ENCODE results near the gene TSPEAR. TPM values are rescaled to one million over a fixed set of nuclear protein-coding genes. Genes with fewer than 3 reads are reported as not detected.

Gene TSPEAR
- total RNA-seq, 1 experiment from 2014 or later = 2.1 TPM

DNA sequence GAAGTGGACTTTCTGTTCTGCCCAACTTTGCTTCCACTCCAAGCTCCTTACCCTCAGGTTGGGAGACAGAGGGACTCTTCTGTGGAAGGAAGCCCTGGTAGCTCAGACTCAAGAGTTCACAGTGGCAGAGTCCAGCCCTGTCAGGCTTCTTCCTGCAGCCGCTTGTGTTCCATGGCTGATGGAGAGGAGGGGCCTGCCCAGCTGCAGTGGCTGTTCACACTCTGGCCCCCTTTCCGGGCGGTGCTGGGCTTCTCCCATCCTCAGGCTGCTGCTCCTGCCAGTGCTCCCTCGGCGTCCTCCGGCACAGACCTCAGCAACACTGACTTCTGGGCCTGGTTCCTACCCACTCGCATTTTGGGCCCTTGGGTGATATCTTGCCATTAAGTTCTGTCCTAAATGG, 175.4 kb downstream of the TSPEAR start (continued):
- TF ChIP-seq ARID4B (CRISPR knock-in tag; IDR thresholded peaks at IDR 0.05; ENCODE audit: borderline replicate concordance) (no peak), ZNF263 (CRISPR knock-in tag; IDR thresholded peaks at IDR 0.05; ENCODE audit: low read depth) (no peak), SMAD3 (CRISPR knock-in tag; IDR thresholded peaks at IDR 0.05; ENCODE audit: borderline replicate concordance) (no peak), NFE2L1 (CRISPR knock-in tag; IDR thresholded peaks at IDR 0.05) (no peak), ZNF138 (CRISPR knock-in tag; conservative IDR thresholded peaks at IDR 0.05) (no peak), ZNF423 (CRISPR knock-in tag; IDR thresholded peaks at IDR 0.05) (no peak), RORB (CRISPR knock-in tag; IDR thresholded peaks at IDR 0.05) (no peak), JAZF1 (CRISPR knock-in tag; IDR thresholded peaks at IDR 0.05) (no peak), RELA (CRISPR knock-in tag; IDR thresholded peaks at IDR 0.05; ENCODE audit: borderline replicate concordance) (no peak), MXD4 (CRISPR knock-in tag; IDR thresholded peaks at IDR 0.05; ENCODE audit: borderline replicate concordance) (no peak)
- TF ChIP-seq, protein P1, sequence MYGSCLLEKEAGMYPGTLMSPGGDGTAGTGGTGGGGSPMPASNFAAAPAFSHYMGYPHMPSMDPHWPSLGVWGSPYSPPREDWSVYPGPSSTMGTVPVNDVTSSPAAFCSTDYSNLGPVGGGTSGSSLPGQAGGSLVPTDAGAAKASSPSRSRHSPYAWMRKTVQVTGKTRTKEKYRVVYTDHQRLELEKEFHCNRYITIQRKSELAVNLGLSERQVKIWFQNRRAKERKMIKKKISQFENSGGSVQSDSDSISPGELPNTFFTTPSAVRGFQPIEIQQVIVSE (CRISPR knock-in tag; IDR thresholded peaks at IDR 0.05; ENCODE audit: borderline replicate concordance) = no peak
- TF ChIP-seq, protein P2, sequence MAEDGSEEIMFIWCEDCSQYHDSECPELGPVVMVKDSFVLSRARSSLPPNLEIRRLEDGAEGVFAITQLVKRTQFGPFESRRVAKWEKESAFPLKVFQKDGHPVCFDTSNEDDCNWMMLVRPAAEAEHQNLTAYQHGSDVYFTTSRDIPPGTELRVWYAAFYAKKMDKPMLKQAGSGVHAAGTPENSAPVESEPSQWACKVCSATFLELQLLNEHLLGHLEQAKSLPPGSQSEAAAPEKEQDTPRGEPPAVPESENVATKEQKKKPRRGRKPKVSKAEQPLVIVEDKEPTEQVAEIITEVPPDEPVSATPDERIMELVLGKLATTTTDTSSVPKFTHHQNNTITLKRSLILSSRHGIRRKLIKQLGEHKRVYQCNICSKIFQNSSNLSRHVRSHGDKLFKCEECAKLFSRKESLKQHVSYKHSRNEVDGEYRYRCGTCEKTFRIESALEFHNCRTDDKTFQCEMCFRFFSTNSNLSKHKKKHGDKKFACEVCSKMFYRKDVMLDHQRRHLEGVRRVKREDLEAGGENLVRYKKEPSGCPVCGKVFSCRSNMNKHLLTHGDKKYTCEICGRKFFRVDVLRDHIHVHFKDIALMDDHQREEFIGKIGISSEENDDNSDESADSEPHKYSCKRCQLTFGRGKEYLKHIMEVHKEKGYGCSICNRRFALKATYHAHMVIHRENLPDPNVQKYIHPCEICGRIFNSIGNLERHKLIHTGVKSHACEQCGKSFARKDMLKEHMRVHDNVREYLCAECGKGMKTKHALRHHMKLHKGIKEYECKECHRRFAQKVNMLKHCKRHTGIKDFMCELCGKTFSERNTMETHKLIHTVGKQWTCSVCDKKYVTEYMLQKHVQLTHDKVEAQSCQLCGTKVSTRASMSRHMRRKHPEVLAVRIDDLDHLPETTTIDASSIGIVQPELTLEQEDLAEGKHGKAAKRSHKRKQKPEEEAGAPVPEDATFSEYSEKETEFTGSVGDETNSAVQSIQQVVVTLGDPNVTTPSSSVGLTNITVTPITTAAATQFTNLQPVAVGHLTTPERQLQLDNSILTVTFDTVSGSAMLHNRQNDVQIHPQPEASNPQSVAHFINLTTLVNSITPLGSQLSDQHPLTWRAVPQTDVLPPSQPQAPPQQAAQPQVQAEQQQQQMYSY (CRISPR knock-in tag; IDR thresholded peaks at IDR 0.05) = no peak

- Mint-ChIP-seq H3K4me3 (no peak overlapping the region), H3K27ac (peak overlapping the region; percentile 63; the same call in 1 of the 2 replicates), H3K36me3 (0 out of 2 replicates have a peak, but pooled peaks cover 2% of the 10 kb centered on the region), H3K4me1 (peaks cover 2% of the 10 kb centered on the region; the same call in 1 of the 2 replicates), H3K27me3 (ENCODE audit: low read depth) (no peaks in the 10 kb centered on the region), H3K9me3 (peaks cover 7% of the 10 kb centered on the region)
- ATAC-seq (no peak), DNase-seq (ENCODE audit: low spot score) (no peak)
- ChIA-PET CTCF (no interaction called here), POLR2A (no interaction called here)
- TF ChIP-seq, protein P3, sequence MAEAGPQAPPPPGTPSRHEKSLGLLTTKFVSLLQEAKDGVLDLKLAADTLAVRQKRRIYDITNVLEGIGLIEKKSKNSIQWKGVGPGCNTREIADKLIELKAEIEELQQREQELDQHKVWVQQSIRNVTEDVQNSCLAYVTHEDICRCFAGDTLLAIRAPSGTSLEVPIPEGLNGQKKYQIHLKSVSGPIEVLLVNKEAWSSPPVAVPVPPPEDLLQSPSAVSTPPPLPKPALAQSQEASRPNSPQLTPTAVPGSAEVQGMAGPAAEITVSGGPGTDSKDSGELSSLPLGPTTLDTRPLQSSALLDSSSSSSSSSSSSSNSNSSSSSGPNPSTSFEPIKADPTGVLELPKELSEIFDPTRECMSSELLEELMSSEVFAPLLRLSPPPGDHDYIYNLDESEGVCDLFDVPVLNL (CRISPR knock-in tag; IDR thresholded peaks at IDR 0.05; ENCODE audit: borderline replicate concordance, low read depth) = no peak
- TF ChIP-seq MLX (CRISPR knock-in tag; IDR thresholded peaks at IDR 0.05) (no peak), ERG (CRISPR knock-in tag; IDR thresholded peaks at IDR 0.05) (no peak), ZNF396 (CRISPR knock-in tag; IDR thresholded peaks at IDR 0.05; ENCODE audit: borderline replicate concordance) (no peak), OVOL2 (CRISPR knock-in tag; IDR thresholded peaks at IDR 0.05; ENCODE audit: borderline replicate concordance) (no peak), GTF2I (CRISPR knock-in tag; conservative IDR thresholded peaks at IDR 0.05) (no peak), ZMAT4 (CRISPR knock-in tag; IDR thresholded peaks at IDR 0.05) (no peak), ZNF121 (CRISPR knock-in tag; IDR thresholded peaks at IDR 0.05) (no peak), TCF7 (CRISPR knock-in tag; IDR thresholded peaks at IDR 0.05; ENCODE audit: low read depth) (no peak)
- TF ChIP-seq, protein P2 (CRISPR knock-in tag; IDR thresholded peaks at IDR 0.05) = no peak
Observed at GRCh38 chr21:44534688-44535087, 176.7 kb downstream of the TSPEAR start.
